Measurements from ENCODE around the gene RPEL1.
"Not testable (repeated sequence)": the region's sequence is repeated elsewhere in the genome, so short reads cannot be mapped to it uniquely, and the experiment has no call there.

Gene RPEL1

GRCh38 chr10:103245587-103245986 lies at the start of gene RPEL1:
RPEL1 (plus strand) TSS chr10:103245887; CDS start chr10:103245997, 110 bp downstream.
- H3K79me2 ChIP-seq (ENCODE audit: low read length); H3K4me2 ChIP-seq (ENCODE audit: low read depth, low read length); H3K9me3 ChIP-seq (replicated peaks; ENCODE audit: insufficient read depth, low read length); H3F3A ChIP-seq (ENCODE audit: insufficient read depth, low read length); H4K20me1 ChIP-seq (ENCODE audit: insufficient read depth, low read length); DNase-seq; H3K27me3 ChIP-seq (replicated peaks; ENCODE audit: insufficient read depth, low read length); H3K36me3 ChIP-seq (replicated peaks; ENCODE audit: insufficient read depth, low read length); H3K4me3 ChIP-seq (ENCODE audit: low read length); H3K4me1 ChIP-seq (ENCODE audit: low read length); H2AFZ ChIP-seq (ENCODE audit: low read length); H3K9ac ChIP-seq (ENCODE audit: low read length); H3K27ac ChIP-seq (ENCODE audit: low read length); H3K9me2 ChIP-seq (replicated peaks; ENCODE audit: insufficient read depth, low read length): not testable (repeated sequence)

GRCh38 chr10:103196516-103196915 lies 49.2 kb upstream of the RPEL1 start:
- Histone ChIP-seq H2AFZ (ENCODE audit: low read length) (no peak overlapping the region), H3F3A (ENCODE audit: insufficient read depth, low read length) (peaks cover 9% of the 10 kb centered on the region; the same call in 1 of the 2 replicates)
- DNase-seq: no peak

GRCh38 chr10:103197174-103197573 lies 48.5 kb upstream of the RPEL1 start:
- Histone ChIP-seq H3K4me1 (ENCODE audit: low read length) (peaks cover 18% of the 10 kb centered on the region), H3K4me2 (ENCODE audit: low read depth, low read length) (0 out of 2 replicates have a peak overlapping the region, but pooled peaks have one; percentile 16), H3K9ac (ENCODE audit: low read length) (no peak overlapping the region), H3F3A (ENCODE audit: insufficient read depth, low read length) (peaks cover 9% of the 10 kb centered on the region; the same call in 1 of the 2 replicates), H3K79me2 (ENCODE audit: low read length) (peaks cover 7% of the 10 kb centered on the region), H3K27ac (ENCODE audit: low read length) (no peak overlapping the region), H3K27me3 (replicated peaks; ENCODE audit: insufficient read depth, low read length) (no peaks in the 10 kb centered on the region), H2AFZ (ENCODE audit: low read length) (no peak overlapping the region), H3K36me3 (replicated peaks; ENCODE audit: insufficient read depth, low read length) (no peaks in the 10 kb centered on the region), H3K4me3 (ENCODE audit: low read length) (no peak overlapping the region), H3K9me2 (replicated peaks; ENCODE audit: insufficient read depth, low read length) (no peaks in the 10 kb centered on the region), H4K20me1 (ENCODE audit: insufficient read depth, low read length) (no peaks in the 10 kb centered on the region; the same call in 1 of the 2 replicates), H3K9me3 (replicated peaks; ENCODE audit: insufficient read depth, low read length) (no peaks in the 10 kb centered on the region)
- DNase-seq: peak; percentile 15
- TF ChIP-seq EZH2phosphoT487 (IDR thresholded peaks at IDR 0.05; ENCODE audit: low read length): no peak
- no peak for TF ChIP-seq EZH2 (optimal IDR thresholded peaks at IDR 0.05; ENCODE audit: low read depth, low read length)
- TF ChIP-seq CTCF (IDR thresholded peaks at IDR 0.05; ENCODE audit: low read length): no peak

More at GRCh38 chr10:103196516-103196915, 49.2 kb upstream of the RPEL1 start:
- no peak overlapping the region for H3K4me3 ChIP-seq (ENCODE audit: low read length)
- H3K9me3 ChIP-seq (replicated peaks; ENCODE audit: insufficient read depth, low read length): no peaks in the 10 kb centered on the region
- H3K27ac ChIP-seq (ENCODE audit: low read length): no peak overlapping the region
- no peaks in the 10 kb centered on the region for H3K9me2 ChIP-seq (replicated peaks; ENCODE audit: insufficient read depth, low read length)
- H4K20me1 ChIP-seq (ENCODE audit: insufficient read depth, low read length): no peaks in the 10 kb centered on the region; the same call in 1 of the 2 replicates
- peaks cover 22% of the 10 kb centered on the region for H3K4me1 ChIP-seq (ENCODE audit: low read length)
- H3K36me3 ChIP-seq (replicated peaks; ENCODE audit: insufficient read depth, low read length): no peaks in the 10 kb centered on the region
- H3K27me3 ChIP-seq (replicated peaks; ENCODE audit: insufficient read depth, low read length): no peaks in the 10 kb centered on the region
- H3K79me2 ChIP-seq (ENCODE audit: low read length): peaks cover 14% of the 10 kb centered on the region
- H3K4me2 ChIP-seq (ENCODE audit: low read depth, low read length): no peak overlapping the region
- no peak overlapping the region for H3K9ac ChIP-seq (ENCODE audit: low read length)
- TF ChIP-seq EZH2phosphoT487 (IDR thresholded peaks at IDR 0.05; ENCODE audit: low read length): no peak
- TF ChIP-seq EZH2 (optimal IDR thresholded peaks at IDR 0.05; ENCODE audit: low read depth, low read length): no peak

GRCh38 chr10:103197903-103198302 lies 47.8 kb upstream of the RPEL1 start:
- H3K79me2 ChIP-seq (ENCODE audit: low read length): no peaks in the 10 kb centered on the region
- no peak overlapping the region for H2AFZ ChIP-seq (ENCODE audit: low read length)
- H3K9me2 ChIP-seq (replicated peaks; ENCODE audit: insufficient read depth, low read length): no peaks in the 10 kb centered on the region
- H3K4me2 ChIP-seq (ENCODE audit: low read depth, low read length): no peak overlapping the region
- H3F3A ChIP-seq (ENCODE audit: insufficient read depth, low read length): peaks cover 6% of the 10 kb centered on the region; the same call in 1 of the 2 replicates
- peaks cover 18% of the 10 kb centered on the region for H3K4me1 ChIP-seq (ENCODE audit: low read length)
- no peaks in the 10 kb centered on the region for H3K9me3 ChIP-seq (replicated peaks; ENCODE audit: insufficient read depth, low read length)
- no peak for TF ChIP-seq CTCF (IDR thresholded peaks at IDR 0.05; ENCODE audit: low read length)
- TF ChIP-seq EZH2 (optimal IDR thresholded peaks at IDR 0.05; ENCODE audit: low read depth, low read length): no peak
- TF ChIP-seq EZH2phosphoT487 (IDR thresholded peaks at IDR 0.05; ENCODE audit: low read length): no peak
- no peak overlapping the region for H3K4me3 ChIP-seq (ENCODE audit: low read length)
- no peaks in the 10 kb centered on the region; the same call in 1 of the 2 replicates for H4K20me1 ChIP-seq (ENCODE audit: insufficient read depth, low read length)
- no peak overlapping the region for H3K9ac ChIP-seq (ENCODE audit: low read length)
- no peak for DNase-seq
- H3K27ac ChIP-seq (ENCODE audit: low read length): no peak overlapping the region
- H3K27me3 ChIP-seq (replicated peaks; ENCODE audit: insufficient read depth, low read length): no peaks in the 10 kb centered on the region
- H3K36me3 ChIP-seq (replicated peaks; ENCODE audit: insufficient read depth, low read length): no peaks in the 10 kb centered on the region

Measured in MM.1S (cell line).